Sciatic nerve (tissue), 2 donors: ENCODE results near the gene CERK. TPM values are rescaled to one million over a fixed set of nuclear protein-coding genes. Genes with fewer than 3 reads are reported as not detected.

Experiments
- ATAC-seq: fragments of 200-7000 bp; cut with Tn5 transposase; one replicate; pipeline ENCODE4 v1.9.1; 2020; ENCODE audit warnings: mild to moderate bottlenecking, moderate library complexity
- DNase-seq: peaks from one replicate; pipeline ENCODE4 v3.0.0-alpha.2; 2020; ENCODE audit warnings: low spot score
- intact Hi-C: fragments of 100-400 bp; cut with DNase I; formaldehyde crosslinking; loops from one replicate; pipeline ENCODE4 v1.14.2; 2022
- total RNA-seq: library from RNA; stranded (reverse); fragmentation: NEBNext Ultra II Directional; extraction: Animal tissue kit (Norgen Biotek cat#: 25700); gene quantifications from one replicate; pipeline ENCODE4 v1.2.1, GENCODE V29; 2021
- donor health status: DM: no; HTN: no; CAD: no.
- donor health status: DM: no; HTN: no; CAD: no.

CERK gene
- total RNA-seq, 1 donor from 2014 or later, result 27.3 TPM

DNA sequence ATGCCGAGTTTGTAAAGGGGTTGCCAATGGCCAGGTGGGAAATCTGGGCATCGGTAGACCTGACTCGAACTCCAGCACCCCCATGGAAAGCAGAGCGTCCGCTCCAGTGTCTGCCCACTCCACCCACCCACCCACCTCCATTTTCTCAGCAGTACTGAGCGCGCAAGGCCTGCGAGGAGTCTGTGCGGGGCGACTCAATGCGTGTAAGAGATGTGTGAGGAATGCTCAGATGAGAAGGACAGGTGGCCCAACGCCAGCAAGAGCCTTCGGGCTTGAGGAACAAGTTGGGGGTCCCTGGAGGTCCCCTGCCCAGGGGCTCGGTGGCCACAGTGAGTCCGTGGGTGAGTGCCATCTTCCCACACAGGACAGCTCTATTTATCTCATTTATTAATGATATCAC lies 50.6 kb downstream of the CERK start:
- intact Hi-C loops, result no loop called here
- DNase-seq (no peak), ATAC-seq (no peak)

DNA sequence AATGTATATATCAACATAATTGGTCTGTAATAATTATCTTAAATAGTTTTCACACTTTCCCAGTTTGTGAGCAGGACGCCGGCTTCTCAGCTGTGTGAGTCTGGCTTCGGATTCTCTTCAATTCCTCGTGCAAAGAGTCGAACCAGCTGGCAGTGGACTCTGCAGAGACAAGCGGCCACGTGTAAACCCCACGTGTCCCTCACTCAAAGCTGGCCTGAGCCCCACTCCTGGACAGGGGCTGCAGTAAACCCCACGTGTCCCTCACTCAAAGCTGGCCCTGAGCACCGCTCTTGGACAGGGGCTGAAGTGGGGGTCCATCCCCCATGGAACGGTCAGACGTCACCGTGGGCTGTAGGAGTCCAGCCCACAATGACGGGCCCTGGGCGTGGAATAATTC lies 51.0 kb downstream of the CERK start:
- no peak for ATAC-seq
- intact Hi-C loops, result no loop called here
- DNase-seq, result no peak

- no peak for DNase-seq
- ATAC-seq, result no peak
- intact Hi-C loops, result no loop called here
Measured at GRCh38 chr22:46686221-46687047, 51.6 kb downstream of the CERK start.

DNA sequence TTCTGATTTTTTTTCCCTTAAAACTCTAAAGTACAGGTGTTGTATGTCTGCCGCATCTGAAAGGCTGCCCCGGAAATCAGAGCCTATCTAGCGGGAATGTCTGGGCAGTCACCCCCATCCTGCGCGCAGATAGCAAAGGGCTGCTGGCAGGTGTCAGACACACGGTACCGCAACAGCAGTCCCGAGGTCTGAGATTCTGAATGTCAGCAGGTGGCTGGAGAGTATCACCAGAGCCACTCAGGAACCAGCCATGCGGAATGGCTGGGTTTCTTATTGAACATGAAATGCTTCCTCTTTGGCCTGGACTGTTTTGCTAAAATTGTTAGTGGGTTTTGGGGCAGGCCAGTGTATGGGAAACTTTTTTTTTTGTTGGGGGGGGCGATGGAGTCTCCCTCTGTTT lies 53.3 kb downstream of the CERK start:
- ATAC-seq (no peak), DNase-seq (no peak)
- intact Hi-C loops, result no loop called here

DNA sequence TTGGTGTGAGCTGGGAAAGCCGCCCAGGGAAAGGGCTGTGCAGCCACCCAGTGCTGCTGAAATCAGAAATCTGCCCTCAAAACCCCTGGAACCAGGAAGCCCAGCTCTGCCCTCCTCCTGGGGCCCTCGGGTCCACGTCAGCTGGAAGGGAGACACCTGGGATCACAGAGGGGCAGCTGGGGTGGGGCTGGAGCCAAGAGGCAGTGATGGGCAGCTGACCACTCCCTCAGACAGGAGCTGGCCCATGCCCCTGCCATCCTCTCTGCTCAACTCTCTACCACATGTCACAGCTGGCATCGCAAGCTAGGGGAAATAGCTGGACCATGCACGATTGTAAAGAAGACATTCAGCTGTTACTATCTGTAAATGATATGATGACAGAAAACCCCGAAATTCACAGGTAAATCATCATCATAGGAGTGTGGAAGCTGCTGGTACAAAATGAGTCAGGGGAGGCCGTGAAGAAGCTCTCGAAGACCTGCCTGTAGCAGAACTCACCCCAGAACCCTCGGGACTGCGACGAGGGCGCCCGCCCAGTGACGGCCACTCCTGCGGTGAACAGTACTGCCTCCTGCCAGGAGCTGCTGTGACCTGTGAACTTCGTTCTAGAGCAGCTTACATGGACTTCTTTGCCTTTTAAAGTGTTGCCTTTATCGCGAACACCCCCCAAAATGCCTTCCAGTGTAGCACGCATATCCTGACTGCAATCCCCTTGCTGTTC lies 55.9 kb downstream of the CERK start:
- DNase-seq (no peak), ATAC-seq (no peak)
- intact Hi-C loops, result no loop called here

DNA sequence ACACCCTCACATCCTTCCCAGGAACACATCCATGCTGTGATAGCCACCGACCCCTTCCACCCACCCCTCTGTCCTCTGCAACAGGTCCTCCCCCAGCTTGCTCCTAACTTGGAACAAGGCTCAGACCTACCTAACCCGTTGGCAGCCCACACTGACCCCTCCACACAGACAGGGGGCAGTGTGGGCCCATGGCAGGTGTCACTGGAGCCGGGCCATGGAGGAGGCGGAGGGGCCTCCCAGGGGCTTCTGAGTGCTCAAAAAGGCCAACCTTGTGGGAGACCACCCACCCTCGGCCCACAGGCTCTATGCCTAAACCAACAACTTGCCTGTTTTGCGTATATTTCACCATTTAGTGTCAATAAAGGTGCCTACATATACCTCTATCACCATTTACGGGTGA lies 57.0 kb downstream of the CERK start:
- DNase-seq (no peak), ATAC-seq (no peak)
- intact Hi-C loops, result no loop called here

DNA sequence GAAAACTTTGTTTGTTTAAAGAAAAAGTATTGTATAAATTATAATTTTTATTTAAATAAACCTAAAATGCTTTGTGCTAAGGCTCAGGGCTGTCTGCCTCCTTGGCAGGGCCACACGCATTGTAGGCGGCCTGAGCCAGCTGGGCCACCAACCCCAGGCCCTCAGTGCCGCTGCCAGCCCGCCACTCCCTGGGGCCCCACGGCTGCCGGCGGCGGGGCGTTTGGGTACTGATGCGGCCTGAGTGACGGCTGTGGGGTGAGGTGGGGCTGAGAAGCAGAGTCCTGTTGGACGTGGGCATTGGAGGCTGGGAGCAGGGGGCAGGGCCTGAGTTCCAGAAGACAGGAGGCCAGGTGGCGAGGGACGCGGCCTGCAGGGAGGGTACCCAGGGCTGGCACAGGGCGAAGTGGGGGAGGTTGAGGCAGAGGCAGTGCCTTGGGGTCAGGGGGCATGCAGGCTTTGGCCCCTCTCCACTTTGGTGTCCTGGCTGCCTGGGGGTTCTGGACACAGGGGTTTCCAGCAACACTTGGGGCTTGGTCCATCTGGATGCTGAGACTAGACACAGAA lies 58.3 kb downstream of the CERK start:
- intact Hi-C loops, result loop anchor here (5.0 kb wide), 1 partner anchor 297 kb away; no protein-coding TSS in a partner anchor
- peak; percentile 16 for ATAC-seq

GRCh38 chr22:46678785-46679700 lies 59.0 kb downstream of the CERK start:
- intact Hi-C loops, result loop anchor here (5.0 kb wide), 1 partner anchor 297 kb away; no protein-coding TSS in a partner anchor
- DNase-seq (no peak), ATAC-seq (peak; percentile 17)

More for the DNA sequence above, 58.3 kb downstream of the CERK start:
- no peak for DNase-seq

GRCh38 chr22:46678003-46678657 lies 59.9 kb downstream of the CERK start:
- DNase-seq, result no peak
- peak; percentile 31 for ATAC-seq
- intact Hi-C loops, result loop anchor here (5.0 kb wide), 1 partner anchor 296 kb away; no protein-coding TSS in a partner anchor

DNA sequence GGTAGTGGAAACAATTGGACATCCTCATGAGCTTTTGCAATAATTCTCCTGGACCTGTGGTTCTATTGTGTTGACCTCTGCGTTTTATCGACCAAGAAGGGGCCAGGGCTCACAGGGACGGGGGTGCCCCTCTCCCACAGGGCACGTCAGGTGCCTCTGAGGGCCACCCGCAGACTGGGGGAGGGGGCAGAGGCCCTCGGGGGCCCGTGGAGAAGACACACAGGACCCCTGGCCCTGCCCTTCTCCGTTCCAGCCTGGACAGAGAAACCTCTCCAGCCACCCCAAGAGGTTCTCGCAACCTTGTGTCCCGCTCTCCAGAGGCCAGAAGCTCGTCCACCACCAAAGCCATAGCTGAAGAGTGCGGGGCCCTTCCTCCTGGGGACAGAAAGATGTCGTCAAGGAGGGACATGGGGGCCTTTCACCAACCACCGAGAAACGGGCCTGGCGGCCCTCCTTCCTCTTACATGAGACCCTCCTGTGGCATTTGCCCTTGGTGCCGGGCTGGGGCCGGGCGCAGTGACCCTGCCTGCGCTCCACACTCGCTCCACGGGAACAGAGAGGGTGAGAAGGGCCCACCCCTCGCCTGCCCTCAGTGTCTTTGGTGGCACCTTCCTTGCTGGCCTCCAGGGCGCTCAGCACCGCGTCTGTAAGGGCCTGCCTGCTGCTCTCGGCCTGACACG lies 60.6 kb downstream of the CERK start:
- no peak for DNase-seq
- no peak for ATAC-seq
- intact Hi-C loops, result loop anchor here (5.0 kb wide), 1 partner anchor 295 kb away; no protein-coding TSS in a partner anchor

- no peak for ATAC-seq
- intact Hi-C loops, result loop anchor here (5.0 kb wide), 1 partner anchor 295 kb away; no protein-coding TSS in a partner anchor
- DNase-seq, result no peak
Measured at GRCh38 chr22:46676881-46677280, 61.2 kb downstream of the CERK start.

GRCh38 chr22:46676479-46676878 lies 61.6 kb downstream of the CERK start:
- no peak for DNase-seq

DNA sequence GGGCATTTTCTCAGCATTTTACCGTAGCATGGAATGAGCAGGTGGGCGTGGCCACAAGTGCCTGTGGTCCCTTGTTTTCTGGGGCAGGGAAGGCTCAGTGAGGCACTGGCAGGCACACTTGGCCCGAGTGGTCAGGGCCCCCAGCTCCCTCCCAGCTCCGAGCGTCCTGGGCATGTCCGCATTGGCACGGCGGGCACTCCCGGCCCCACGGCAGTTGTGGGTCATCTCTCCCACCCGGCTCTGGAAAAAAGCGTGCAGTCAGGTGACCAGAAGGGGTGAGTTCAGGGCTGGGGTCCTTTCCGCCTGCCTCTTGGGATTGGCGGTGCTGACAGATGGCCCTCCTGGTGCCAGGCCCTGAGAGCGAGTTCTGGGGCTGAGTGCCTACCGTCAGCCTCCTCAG lies 62.1 kb downstream of the CERK start:
- ATAC-seq (no peak), DNase-seq (no peak)
- intact Hi-C loops, result loop anchor here (5.0 kb wide), 1 partner anchor 294 kb away; no protein-coding TSS in a partner anchor

More at GRCh38 chr22:46676479-46676878, 61.6 kb downstream of the CERK start:
- ATAC-seq, result no peak
- intact Hi-C loops, result loop anchor here (5.0 kb wide), 1 partner anchor 294 kb away; no protein-coding TSS in a partner anchor

GRCh38 chr22:46675479-46675878 lies 62.6 kb downstream of the CERK start:
- no peak for DNase-seq
- no peak for ATAC-seq
- intact Hi-C loops, result loop anchor here (5.0 kb wide), 1 partner anchor 293 kb away; no protein-coding TSS in a partner anchor

DNA sequence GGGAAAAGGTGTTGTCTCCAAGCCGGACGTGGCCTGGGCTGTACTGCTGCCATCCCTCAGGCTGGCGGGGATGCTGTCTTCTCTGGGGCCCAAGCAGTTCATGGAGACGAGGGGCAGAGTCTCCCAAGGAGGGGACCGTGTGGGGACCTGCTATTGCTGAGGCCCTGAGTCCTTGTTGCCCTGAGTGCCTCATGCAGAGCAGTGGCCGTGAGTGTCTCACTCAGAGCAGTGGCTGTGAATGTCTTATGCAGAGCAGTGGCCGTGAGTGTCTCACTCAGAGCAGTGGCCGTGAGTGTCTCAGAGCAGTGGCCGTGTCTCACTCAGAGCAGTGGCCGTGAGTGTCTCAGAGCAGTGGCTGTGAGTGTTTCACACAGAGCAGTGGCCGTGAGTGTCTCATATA lies 63.1 kb downstream of the CERK start:
- no peak for ATAC-seq
- intact Hi-C loops, result loop anchor here (5.0 kb wide), 1 partner anchor 293 kb away; no protein-coding TSS in a partner anchor
- no peak for DNase-seq

DNA sequence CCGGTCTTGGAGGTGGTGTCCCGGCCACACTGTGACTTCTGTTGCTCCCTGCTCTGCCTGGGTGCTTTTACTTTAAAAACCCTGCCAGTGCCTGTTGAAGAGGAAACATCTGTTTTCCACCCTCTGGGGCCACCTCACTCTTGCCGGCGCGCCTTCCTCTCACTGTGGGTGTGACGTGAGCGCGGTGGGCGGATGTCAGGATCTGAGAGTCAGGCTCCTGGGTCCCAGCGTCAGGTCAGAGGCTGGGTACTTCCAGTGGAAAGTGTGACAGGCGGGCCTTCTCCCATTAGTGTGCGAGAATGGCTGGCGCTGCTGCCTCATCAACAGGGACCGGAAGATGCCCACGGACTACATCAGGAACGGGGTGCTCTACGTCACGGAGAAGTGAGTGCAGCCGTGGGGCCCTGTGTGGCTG lies 63.7 kb downstream of the CERK start:
- ATAC-seq (peak; percentile 45), DNase-seq (peak; percentile 78)
- intact Hi-C loops, result no loop called here

DNA sequence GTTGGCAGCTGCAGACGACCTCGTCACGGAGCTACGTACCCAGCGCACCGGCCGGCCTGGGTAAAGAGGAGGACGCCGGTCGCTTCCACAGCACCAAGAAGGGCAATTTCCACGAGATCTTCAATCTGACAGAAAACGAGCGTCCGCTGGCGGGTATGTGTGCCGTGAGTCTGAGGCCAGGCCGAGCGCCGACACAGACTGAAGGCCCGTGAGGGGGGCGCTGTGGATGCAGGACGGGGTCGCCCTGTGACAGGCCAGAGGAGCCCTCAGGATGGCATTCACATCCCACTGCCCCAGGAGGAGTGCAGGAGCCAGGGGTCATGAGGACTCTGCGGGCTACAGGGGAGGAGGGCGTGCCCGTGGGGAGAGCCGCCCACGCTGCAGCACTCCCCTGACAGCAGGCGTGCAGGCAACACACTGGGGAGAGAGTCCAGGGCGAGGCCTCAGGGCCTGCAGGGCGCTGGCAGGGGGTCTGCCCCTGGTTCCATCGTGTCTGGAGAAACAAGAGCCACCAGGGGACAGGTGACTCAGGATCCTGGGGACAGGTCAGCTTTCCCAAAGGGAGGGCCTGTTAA lies 64.3 kb downstream of the CERK start:
- ATAC-seq, result no peak
- intact Hi-C loops, result no loop called here

More for the DNA sequence above, 64.3 kb downstream of the CERK start:
- no peak for DNase-seq
